Muscle layer of duodenum (tissue), 2 donors: ENCODE data around the gene FRMD3.
A peak's percentile ranks its signal among the peaks of the same experiment; 100 is the strongest.

Source experiments
- H3K27ac ChIP-seq: one replicate; pipeline ENCODE4 v1.7.0; 2013; ENCODE audit warnings: mild to moderate bottlenecking, low read length
- H3K27me3 ChIP-seq: one replicate; pipeline ENCODE4 v1.7.0; 2013; ENCODE audit warnings: low read depth, mild to moderate bottlenecking, control low read depth, low read length
- H3K36me3 ChIP-seq, 2 donors: one replicate each; pipeline ENCODE4 v1.7.0; 2013; ENCODE audit warnings: low read length in 2 of 2, control low read depth in 1 of 2, mild to moderate bottlenecking in 1 of 2; ENCODE audit not compliant: insufficient read depth in 2 of 2, control insufficient read depth in 1 of 2
- H3K4me1 ChIP-seq, 2 donors: one replicate each; pipeline ENCODE4 v1.7.0; 2013; ENCODE audit warnings: low read length in 2 of 2, mild to moderate bottlenecking in 2 of 2, control low read depth in 1 of 2, moderate library complexity in 1 of 2; ENCODE audit not compliant: insufficient read depth in 2 of 2, control insufficient read depth in 1 of 2
- H3K4me3 ChIP-seq, 2 donors: one replicate each; pipeline ENCODE4 v1.7.0; 2013; ENCODE audit warnings: low read length in 2 of 2, low read depth in 1 of 2, mild to moderate bottlenecking in 1 of 2
- H3K9me3 ChIP-seq, 2 donors: one replicate each; pipeline ENCODE4 v1.7.0; 2013; ENCODE audit warnings: low read length in 2 of 2, control low read depth in 1 of 2, mild to moderate bottlenecking in 1 of 2; ENCODE audit not compliant: control insufficient read depth in 1 of 2
- donor health status: healthy.

Gene FRMD3

DNA sequence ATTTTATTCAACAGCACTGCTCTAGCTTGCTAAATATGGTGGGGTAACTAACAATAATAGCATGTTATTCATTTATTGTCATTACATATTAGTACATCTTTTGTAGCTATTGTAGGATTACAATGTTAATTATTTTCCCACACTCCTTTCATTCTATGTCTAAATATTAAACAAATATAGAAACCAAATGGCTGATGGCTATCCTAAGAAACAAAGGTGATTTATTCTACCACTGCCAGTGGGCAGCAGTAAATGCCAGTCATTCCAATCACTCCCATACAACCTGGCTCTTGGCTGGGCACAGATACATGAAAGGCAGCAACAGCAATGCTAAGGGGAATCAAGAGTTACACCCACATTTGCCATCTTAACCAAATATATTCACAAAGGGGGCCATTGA lies 84.1 kb downstream of the FRMD3 start:
- H3K27me3 ChIP-seq = no peaks in the 10 kb centered on the region
- H3K36me3 ChIP-seq = no peaks in the 10 kb centered on the region
- no peak overlapping the region for H3K4me3 ChIP-seq
- no peaks in the 10 kb centered on the region for H3K4me1 ChIP-seq
- no peaks in the 10 kb centered on the region for H3K9me3 ChIP-seq
- H3K27ac ChIP-seq = no peak overlapping the region

DNA sequence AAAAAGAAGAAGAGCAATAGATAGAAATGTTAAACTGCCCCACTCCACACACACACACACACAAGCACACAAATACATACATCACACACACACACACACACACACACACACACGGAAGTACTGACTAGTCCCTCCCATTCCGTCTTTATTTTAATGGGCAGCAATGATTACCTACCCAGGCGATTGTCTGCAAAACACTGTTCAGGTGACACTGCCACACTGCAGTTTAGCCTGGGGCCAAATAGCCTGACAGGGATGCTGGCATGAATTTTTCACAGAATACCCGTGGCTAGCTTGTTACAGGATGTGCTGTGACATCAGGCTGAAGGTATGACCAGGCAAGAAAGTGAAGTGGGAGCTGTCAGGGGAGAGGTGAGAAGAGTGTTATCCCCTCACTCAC lies 86.9 kb downstream of the FRMD3 start:
- Histone ChIP-seq H3K4me3 (no peak overlapping the region), H3K9me3 (no peaks in the 10 kb centered on the region), H3K36me3 (no peaks in the 10 kb centered on the region), H3K4me1 (peaks cover 0 to 5% of the 10 kb centered on the region in 2 donors), H3K27me3 (no peaks in the 10 kb centered on the region), H3K27ac (no peak overlapping the region)

DNA sequence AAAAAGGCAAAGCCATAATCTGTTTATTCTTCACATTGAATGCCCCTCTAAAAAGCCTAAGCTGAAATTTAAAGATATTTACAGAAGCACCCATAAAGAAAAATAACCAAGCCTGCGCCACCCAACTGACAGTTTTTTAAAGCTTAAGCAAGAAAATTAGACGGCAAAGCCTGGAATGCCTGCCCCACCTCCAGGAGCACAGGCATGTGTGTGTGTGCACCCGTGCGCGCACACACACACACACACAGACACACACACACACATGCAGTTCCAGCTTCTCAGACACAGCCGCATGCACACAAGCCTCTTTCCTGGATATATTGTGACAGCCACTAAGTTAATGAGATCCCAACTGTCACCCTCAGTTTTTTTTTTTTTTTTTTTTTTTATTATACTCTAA lies 88.2 kb downstream of the FRMD3 start:
- Histone ChIP-seq H3K36me3 (no peaks in the 10 kb centered on the region), H3K27me3 (no peaks in the 10 kb centered on the region), H3K9me3 (no peaks in the 10 kb centered on the region), H3K4me3 (no peak overlapping the region), H3K4me1 (peaks cover 0 to 5% of the 10 kb centered on the region in 2 donors), H3K27ac (no peak overlapping the region)

DNA sequence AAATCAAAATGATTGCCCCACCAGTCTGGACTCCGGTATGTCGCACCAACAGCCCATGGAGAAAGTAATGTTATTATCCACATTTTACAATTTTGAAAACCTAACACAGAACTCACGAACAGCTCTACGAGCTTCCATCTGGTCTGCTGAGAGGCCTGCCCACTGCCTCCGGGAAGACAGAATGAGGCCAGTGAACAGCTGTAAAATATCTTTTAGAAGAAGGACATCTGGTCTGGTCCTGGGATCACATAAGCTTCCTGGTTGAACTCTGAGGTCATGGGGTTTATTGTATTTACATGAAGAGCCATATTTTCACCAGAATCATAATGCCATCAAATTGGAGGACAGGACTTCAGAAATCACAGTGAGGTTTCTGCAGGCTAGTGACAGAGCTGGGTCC lies 89.0 kb downstream of the FRMD3 start:
- no peaks in the 10 kb centered on the region for H3K27me3 ChIP-seq
- H3K36me3 ChIP-seq = no peaks in the 10 kb centered on the region
- H3K4me3 ChIP-seq = no peak overlapping the region
- H3K27ac ChIP-seq = peak overlapping the region; percentile 32
- H3K4me1 ChIP-seq = peaks cover 0 to 5% of the 10 kb centered on the region in 2 donors
- no peaks in the 10 kb centered on the region for H3K9me3 ChIP-seq

DNA sequence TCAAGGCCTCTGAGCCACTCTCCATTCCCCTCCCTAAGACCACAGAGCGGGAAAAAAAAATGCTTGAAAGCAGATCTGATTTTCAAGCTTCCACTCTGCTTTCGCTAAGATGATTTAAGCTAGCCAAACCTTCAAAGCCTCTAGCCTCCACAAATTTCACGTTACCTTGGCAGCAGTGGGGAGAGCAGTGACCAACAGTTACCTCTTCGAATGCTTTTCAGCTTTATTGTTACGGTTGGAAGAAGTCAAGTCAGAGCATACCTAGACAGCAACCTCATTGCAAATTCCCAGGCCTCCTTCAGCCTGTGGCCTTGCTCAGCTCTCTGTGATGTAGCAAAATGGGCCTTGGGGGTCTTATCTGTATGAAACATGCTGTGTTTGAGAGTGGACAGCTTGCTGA lies 89.6 kb downstream of the FRMD3 start:
- H3K27me3 ChIP-seq = no peaks in the 10 kb centered on the region
- H3K4me1 ChIP-seq = peaks cover 0 to 5% of the 10 kb centered on the region in 2 donors
- no peak overlapping the region for H3K4me3 ChIP-seq
- peak overlapping the region; percentile 32 for H3K27ac ChIP-seq
- no peaks in the 10 kb centered on the region for H3K36me3 ChIP-seq
- no peaks in the 10 kb centered on the region for H3K9me3 ChIP-seq

DNA sequence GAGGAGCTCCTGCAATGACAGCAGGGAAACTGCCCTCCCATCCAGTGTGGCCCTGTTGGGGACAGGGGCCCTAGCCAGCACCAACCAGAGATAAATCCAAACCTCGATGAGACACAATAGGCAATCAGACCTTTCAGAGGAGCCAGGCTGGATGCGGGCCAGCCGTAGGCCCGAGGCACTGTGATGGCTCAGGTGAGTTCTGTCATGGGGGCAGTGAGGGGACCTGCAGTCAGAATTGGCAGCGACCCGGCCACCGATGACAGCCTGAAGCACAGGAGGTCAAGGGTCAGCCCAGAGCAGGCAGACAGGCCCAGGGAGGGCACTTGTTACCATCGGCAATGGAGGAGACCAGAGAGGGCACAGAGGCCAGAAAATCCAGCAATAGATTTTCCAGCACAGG lies 90.8 kb downstream of the FRMD3 start:
- Histone ChIP-seq H3K36me3 (no peaks in the 10 kb centered on the region), H3K27ac (no peak overlapping the region), H3K4me1 (peaks cover 0 to 5% of the 10 kb centered on the region in 2 donors), H3K4me3 (no peak overlapping the region), H3K9me3 (no peaks in the 10 kb centered on the region), H3K27me3 (no peaks in the 10 kb centered on the region)

DNA sequence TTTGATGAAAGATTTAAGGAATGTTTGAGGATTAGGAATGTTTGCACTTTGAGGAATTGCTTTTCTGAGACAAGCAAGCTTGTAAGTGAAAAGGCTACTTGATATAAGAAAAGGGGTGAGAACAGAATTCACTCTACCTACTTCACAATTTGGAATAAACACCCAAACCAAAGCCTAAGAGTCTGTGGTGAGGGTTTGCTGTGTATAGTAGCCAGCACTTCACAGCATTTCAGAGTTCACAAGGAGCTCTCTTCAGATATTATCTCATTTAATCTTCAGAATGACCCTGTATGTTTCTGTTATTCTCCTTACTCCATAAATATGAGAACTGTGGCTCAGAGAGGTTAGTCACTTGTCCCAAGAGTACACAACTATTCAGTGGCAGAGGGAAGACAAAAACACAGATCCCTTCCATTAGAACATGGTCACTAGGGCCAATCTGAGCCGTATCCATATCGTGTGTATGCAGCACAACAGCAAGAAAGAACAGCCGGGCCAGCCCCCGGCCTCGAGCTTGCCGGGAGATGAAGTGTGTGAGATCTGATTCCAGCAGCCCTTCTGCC lies 92.4 kb downstream of the FRMD3 start:
- Histone ChIP-seq H3K9me3 (no peaks in the 10 kb centered on the region), H3K36me3 (no peaks in the 10 kb centered on the region), H3K27ac (no peak overlapping the region), H3K4me1 (peaks cover 0 to 5% of the 10 kb centered on the region in 2 donors), H3K4me3 (no peak overlapping the region), H3K27me3 (no peaks in the 10 kb centered on the region)

DNA sequence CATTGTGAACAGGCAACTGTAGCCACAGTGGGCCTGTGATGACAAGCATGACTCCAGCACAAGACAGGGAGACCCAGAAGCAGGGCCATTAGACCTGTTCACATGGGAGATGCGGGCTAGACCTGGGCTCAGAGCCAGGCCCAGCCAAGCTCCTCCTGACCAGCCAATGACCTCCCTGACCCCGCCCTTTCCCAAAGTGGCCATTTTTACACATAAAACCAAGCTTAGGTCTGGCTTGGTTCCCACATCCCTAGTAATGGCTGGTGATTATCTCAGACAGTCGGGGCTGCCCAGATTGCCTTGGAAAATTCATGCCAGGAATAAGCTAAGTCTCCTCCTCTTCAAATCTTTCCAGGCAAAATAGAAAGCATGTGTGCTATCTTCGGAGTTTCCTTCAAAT lies 94.1 kb downstream of the FRMD3 start:
- Histone ChIP-seq H3K9me3 (no peaks in the 10 kb centered on the region), H3K4me3 (no peak overlapping the region), H3K27me3 (no peaks in the 10 kb centered on the region), H3K36me3 (no peaks in the 10 kb centered on the region), H3K4me1 (peaks cover 0 to 5% of the 10 kb centered on the region in 2 donors), H3K27ac (no peak overlapping the region)

DNA sequence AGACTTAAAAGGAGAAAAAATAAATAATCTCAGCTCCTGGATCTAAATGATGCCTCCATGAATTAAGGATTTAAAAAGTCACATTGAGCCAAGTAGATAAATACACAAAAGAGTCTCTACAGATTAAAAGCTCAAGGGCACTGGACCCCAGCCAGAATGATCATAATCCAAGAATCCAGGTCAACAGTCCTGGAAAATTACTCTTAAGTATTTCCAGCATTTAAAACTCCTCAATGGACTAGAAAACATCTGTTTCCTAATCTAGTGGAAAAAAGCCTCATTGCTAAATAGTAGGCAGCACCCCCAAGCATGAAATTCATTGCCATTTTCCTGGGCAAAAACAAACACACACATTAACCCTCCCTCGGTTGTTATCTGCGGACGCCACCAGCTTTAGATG lies 96.8 kb downstream of the FRMD3 start:
- H3K9me3 ChIP-seq = no peaks in the 10 kb centered on the region
- H3K4me3 ChIP-seq = no peak overlapping the region
- H3K4me1 ChIP-seq = no peaks in the 10 kb centered on the region
- H3K27ac ChIP-seq = no peak overlapping the region
- H3K36me3 ChIP-seq = no peaks in the 10 kb centered on the region
- H3K27me3 ChIP-seq = no peaks in the 10 kb centered on the region

DNA sequence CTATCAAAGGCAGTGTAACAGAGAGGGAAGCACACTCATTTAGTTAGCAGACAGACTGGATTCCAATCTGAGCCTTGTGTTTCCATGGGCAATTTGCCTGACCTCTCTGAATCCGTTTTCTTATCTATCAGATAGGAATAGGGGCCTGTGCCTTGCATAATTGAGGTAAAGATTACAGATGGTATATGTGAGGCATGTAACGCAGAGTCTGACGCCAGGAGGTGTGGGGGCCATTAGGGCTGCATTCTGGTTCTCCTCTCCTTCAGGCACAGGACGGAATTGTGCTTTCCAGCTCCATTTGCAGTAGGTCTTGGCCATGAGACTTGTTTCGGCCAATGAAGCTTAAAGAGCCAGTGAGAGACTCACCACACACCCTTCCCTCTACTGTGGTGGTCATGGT lies 97.6 kb downstream of the FRMD3 start:
- Histone ChIP-seq H3K4me3 (no peak overlapping the region), H3K4me1 (no peaks in the 10 kb centered on the region), H3K27ac (no peak overlapping the region), H3K27me3 (no peaks in the 10 kb centered on the region), H3K36me3 (no peaks in the 10 kb centered on the region), H3K9me3 (no peaks in the 10 kb centered on the region)

DNA sequence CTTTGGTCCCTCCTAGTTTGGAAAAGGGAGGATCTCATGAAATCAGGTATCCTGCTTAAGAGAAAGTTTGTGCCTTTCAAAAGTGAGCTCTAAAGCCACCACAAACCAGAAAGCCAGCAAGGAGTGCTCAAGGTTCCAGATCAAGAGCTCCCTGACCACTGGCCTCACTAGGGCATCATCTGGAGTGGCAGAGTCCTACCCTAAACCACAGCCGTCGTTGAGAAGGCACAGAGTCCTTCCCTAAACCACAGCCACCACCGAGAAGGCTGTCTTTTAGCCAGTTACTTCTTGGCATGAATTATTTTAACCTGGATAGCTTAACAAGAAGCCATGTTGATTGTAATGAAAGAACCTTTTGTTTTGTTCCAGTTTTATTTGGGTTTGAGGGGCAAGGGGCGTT lies 102.9 kb downstream of the FRMD3 start:
- H3K9me3 ChIP-seq = no peaks in the 10 kb centered on the region
- H3K4me1 ChIP-seq = peaks cover 15 to 18% of the 10 kb centered on the region in 2 donors
- no peaks in the 10 kb centered on the region for H3K36me3 ChIP-seq
- no peak overlapping the region for H3K27ac ChIP-seq
- H3K4me3 ChIP-seq = no peak overlapping the region
- H3K27me3 ChIP-seq = no peaks in the 10 kb centered on the region

DNA sequence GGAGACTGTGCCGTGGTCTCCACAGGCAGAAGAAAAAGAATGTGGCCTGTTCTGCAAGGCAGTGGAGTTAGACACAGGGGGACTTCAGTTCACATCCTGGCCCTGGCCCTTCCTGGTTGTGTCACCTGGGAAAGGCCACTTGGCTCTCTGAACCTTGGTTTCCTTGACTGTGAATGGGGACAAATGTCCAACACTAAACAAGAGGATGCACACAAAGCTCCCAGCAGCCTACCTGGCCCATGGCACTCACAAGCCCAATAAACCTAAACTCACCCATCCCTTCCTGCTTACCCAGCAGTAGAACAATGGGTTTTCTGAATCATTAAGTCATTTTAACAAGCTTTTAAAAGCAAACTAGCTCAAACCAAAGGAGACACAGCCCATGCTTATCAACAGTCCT lies 103.9 kb downstream of the FRMD3 start:
- H3K36me3 ChIP-seq = no peaks in the 10 kb centered on the region
- H3K4me3 ChIP-seq = no peak overlapping the region
- peaks cover 15 to 18% of the 10 kb centered on the region in 2 donors for H3K4me1 ChIP-seq
- H3K27me3 ChIP-seq = no peaks in the 10 kb centered on the region
- no peaks in the 10 kb centered on the region for H3K9me3 ChIP-seq
- H3K27ac ChIP-seq = no peak overlapping the region
